GM21447 (cell line): Measurements from ENCODE around the gene COPZ1.
"Not testable (repeated sequence)": the region's sequence is repeated elsewhere in the genome, so short reads cannot be mapped to it uniquely, and the experiment has no call there.

Experiments used
- ATAC-seq: cut with Tn5 transposase; IDR thresholded peaks from one replicate; pipeline ENCODE4 v1.9.1; 2021; ENCODE audit not compliant: unreplicated experiment

Gene COPZ1

GRCh38 chr12:54294152-54294952 is 30.6 kb upstream of the COPZ1 start:
- ATAC-seq: peak; percentile 58

GRCh38 chr12:54294953-54295566 is 29.9 kb upstream of the COPZ1 start:
- ATAC-seq: no peak

- ATAC-seq: no peak
These were observed 28.4 kb upstream of the COPZ1 start for GRCh38 chr12:54296393-54297099.

- ATAC-seq: no peak
These were observed 26.0 kb upstream of the COPZ1 start for GRCh38 chr12:54298904-54299303.

GRCh38 chr12:54299515-54300224 is 25.3 kb upstream of the COPZ1 start:
- ATAC-seq: no peak

- no peak for ATAC-seq
These were observed 24.7 kb upstream of the COPZ1 start for GRCh38 chr12:54300225-54300731.

- ATAC-seq: no peak
These were observed 24.1 kb upstream of the COPZ1 start, which contains the start of gene NFE2 for GRCh38 chr12:54300732-54301427. TSS of gene NFE2 (minus strand) at chr12:54301015. CDS start at chr12:54295248, 5,767 bp downstream.

- no peak for ATAC-seq
These were observed 23.4 kb upstream of the COPZ1 start for GRCh38 chr12:54301428-54302048.

GRCh38 chr12:54303640-54304039 is 21.3 kb upstream of the COPZ1 start:
- ATAC-seq: no peak

- ATAC-seq: no peak
These were observed 20.6 kb upstream of the COPZ1 start for GRCh38 chr12:54304187-54304810.

GRCh38 chr12:54306925-54307741 is 17.8 kb upstream of the COPZ1 start:
- ATAC-seq: no peak

- no peak for ATAC-seq
These were observed 13.9 kb upstream of the COPZ1 start for GRCh38 chr12:54311051-54311450.

- not testable (repeated sequence) for ATAC-seq
These were observed 12.6 kb upstream of the COPZ1 start for GRCh38 chr12:54312309-54312708.

- ATAC-seq: no peak
These were observed 3.6 kb upstream of the COPZ1 start for GRCh38 chr12:54321363-54321762.

GRCh38 chr12:54325442-54326109 is 645 bp downstream of the COPZ1 start:
- not testable (repeated sequence) for ATAC-seq

- no peak for ATAC-seq
These were observed 3.8 kb downstream of the COPZ1 start for GRCh38 chr12:54328595-54329337.

GRCh38 chr12:54329759-54330158 is 4.8 kb downstream of the COPZ1 start:
- no peak for ATAC-seq
